ENCODE data around the gene RAB43.

GRCh38 chr3:129039271-129040038 lies 82.1 kb downstream of the RAB43 start:
- TF ChIP-seq CTCF (conservative IDR thresholded peaks at IDR 0.05; ENCODE audit: low read length): no peak
- no peak for TF ChIP-seq EZH2phosphoT487 (IDR thresholded peaks at IDR 0.05; ENCODE audit: borderline replicate concordance, low read depth, low read length)
